ENCODE results near the gene SEMA3A. TPM values are rescaled to one million over a fixed set of nuclear protein-coding genes. Genes with fewer than 3 reads are reported as not detected.

SEMA3A gene
- total and polyA plus RNA-seq, 2 of the 4 experiments (the other 2 are of a cell fraction) = 31.2 to 213 TPM

GRCh38 chr7:83970081-83970480, 224.5 kb downstream of the SEMA3A start:
- no peak for ATAC-seq (ENCODE audit: low read depth)
- no peaks in the 10 kb centered on the region for H3K9me1 ChIP-seq (ENCODE audit: insufficient read depth, low read length)
- no peaks in the 10 kb centered on the region for H4K20me1 ChIP-seq (ENCODE audit: insufficient read depth, low read length)
- H3K4me1 ChIP-seq (ENCODE audit: control insufficient read depth, insufficient read depth, low read length) = no peaks in the 10 kb centered on the region
- intact Hi-C loops (cut with micrococcal nuclease) = loop anchor here (10.0 kb wide), 1 partner anchor 405 kb away; no protein-coding TSS in a partner anchor
- POLR2A ChIA-PET (ENCODE audit: unreplicated experiment) = no interaction called here
- no peak overlapping the region for H2AK5ac ChIP-seq (ENCODE audit: low read depth, low read length)
- H2BK20ac ChIP-seq (ENCODE audit: low read depth, low read length) = no peak overlapping the region
- dilution Hi-C loops (cut with HindIII; ENCODE audit: low sequenced_read_pairs, unreplicated experiment) = no loop called here
- no peaks in the 10 kb centered on the region; a peak in 2 of 4 replicates for H3K79me1 ChIP-seq (ENCODE audit: low read depth in 1 of 2, low read length in 2 of 2)
- no peaks in the 10 kb centered on the region for H3K27me3 ChIP-seq (ENCODE audit: control insufficient read depth, insufficient read depth, low read length)
- no peak overlapping the region for H4K91ac ChIP-seq (ENCODE audit: insufficient read depth, low read depth, low read length)
- no peak overlapping the region for H4K5ac ChIP-seq (ENCODE audit: low read depth, low read length)
- CTCF ChIA-PET = no interaction called here
- no peak overlapping the region for H3K23ac ChIP-seq (ENCODE audit: low read depth, low read length)
- no peak overlapping the region for H2BK5ac ChIP-seq (ENCODE audit: low read depth, low read length, poor library complexity, severe bottlenecking)
- in situ Hi-C loops (cut with MboI; ENCODE audit: low sequenced_read_pairs) = no loop called here
- no peak overlapping the region for H3K14ac ChIP-seq (replicated peaks; ENCODE audit: low read depth, low read length)
- H3K9me3 ChIP-seq (ENCODE audit: control insufficient read depth, insufficient read depth, low read length) = no peaks in the 10 kb centered on the region
- no peak overlapping the region for H4K8ac ChIP-seq (ENCODE audit: low read depth in 2 of 2, low read length in 2 of 2)
- H3K4me2 ChIP-seq (ENCODE audit: low read depth, low read length) = no peak overlapping the region
- no peak overlapping the region for H3K4me3 ChIP-seq (ENCODE audit: insufficient read depth, low read depth, low read length)
- no peak overlapping the region for H2BK120ac ChIP-seq (ENCODE audit: low read depth, low read length)
- H3K4ac ChIP-seq (ENCODE audit: low read depth, low read length) = no peak overlapping the region
- H3K18ac ChIP-seq (ENCODE audit: low read depth, low read length) = no peak overlapping the region
- no peak overlapping the region for H2AK9ac ChIP-seq (replicated peaks; ENCODE audit: low read depth, low read length, poor library complexity)
- TF ChIP-seq CHD1 (IDR thresholded peaks at IDR 0.05; ENCODE audit: low read depth, low read length) (no peak), RAD21 (IDR thresholded peaks at IDR 0.05; ENCODE audit: low read length) (no peak), RFX5 (IDR thresholded peaks at IDR 0.05; ENCODE audit: low read depth, low read length) (no peak), CTCF (conservative IDR thresholded peaks at IDR 0.05; ENCODE audit: low read depth, low read length) (no peak), MAZ (IDR thresholded peaks at IDR 0.05; ENCODE audit: borderline replicate concordance, low read depth, low read length) (no peak), FOS (IDR thresholded peaks at IDR 0.05; ENCODE audit: low read depth, low read length) (no peak), SMC3 (IDR thresholded peaks at IDR 0.05; ENCODE audit: low read depth, low read length) (no peak), POLR2A (IDR thresholded peaks at IDR 0.05; ENCODE audit: low read depth, low read length) (no peak), MXI1 (IDR thresholded peaks at IDR 0.05; ENCODE audit: borderline replicate concordance, low read depth, low read length) (no peak), USF2 (IDR thresholded peaks at IDR 0.05; ENCODE audit: low read depth, low read length) (no peak), MAFK (IDR thresholded peaks at IDR 0.05; ENCODE audit: low read depth, low read length) (no peak), RCOR1 (IDR thresholded peaks at IDR 0.05; ENCODE audit: insufficient replicate concordance, low read length) (no peak), CEBPB (IDR thresholded peaks at IDR 0.05; ENCODE audit: low read depth, low read length) (no peak), BHLHE40 (IDR thresholded peaks at IDR 0.05; ENCODE audit: low read depth, low read length) (no peak), NFE2L2 (IDR thresholded peaks at IDR 0.05; ENCODE audit: low read depth, low read length) (no peak), ELK1 (IDR thresholded peaks at IDR 0.05; ENCODE audit: borderline replicate concordance, low read depth, low read length) (no peak)
- H3K56ac ChIP-seq (ENCODE audit: extremely low read depth, insufficient read depth, low read length) = no peak overlapping the region
- no peak overlapping the region for H2AFZ ChIP-seq (replicated peaks; ENCODE audit: low read length, poor library complexity)
- no peak for DNase-seq
- H3K36me3 ChIP-seq (ENCODE audit: control insufficient read depth, insufficient read depth, low read length) = peaks cover 5% of the 10 kb centered on the region
- H3K9ac ChIP-seq (ENCODE audit: low read depth, low read length) = no peak overlapping the region
- no peak overlapping the region for H2BK15ac ChIP-seq (ENCODE audit: low read depth, low read length)
- BruUV-seq (replicated peaks) = no TSS peak
- H3K27ac ChIP-seq (ENCODE audit: insufficient read depth, low read length) = no peak overlapping the region
